Measurements from ENCODE around the gene PARD3.

DNA sequence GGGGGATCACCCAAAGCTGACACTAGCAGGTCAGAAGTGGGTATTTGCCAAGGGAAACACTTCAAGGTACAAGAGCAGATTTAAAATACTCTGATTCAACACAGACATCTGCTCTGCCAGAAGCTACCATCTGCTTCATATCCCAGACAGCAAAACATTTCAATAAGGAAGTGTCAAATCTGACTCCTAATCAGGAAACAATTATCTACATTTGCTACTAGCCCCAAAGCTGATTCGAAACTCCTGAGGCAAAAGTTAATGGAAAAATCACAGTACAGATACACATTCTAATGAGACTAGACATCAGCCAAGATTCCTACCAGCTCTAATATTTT, 48.9 kb downstream of the PARD3 start:
- TF ChIP-seq, protein P1, sequence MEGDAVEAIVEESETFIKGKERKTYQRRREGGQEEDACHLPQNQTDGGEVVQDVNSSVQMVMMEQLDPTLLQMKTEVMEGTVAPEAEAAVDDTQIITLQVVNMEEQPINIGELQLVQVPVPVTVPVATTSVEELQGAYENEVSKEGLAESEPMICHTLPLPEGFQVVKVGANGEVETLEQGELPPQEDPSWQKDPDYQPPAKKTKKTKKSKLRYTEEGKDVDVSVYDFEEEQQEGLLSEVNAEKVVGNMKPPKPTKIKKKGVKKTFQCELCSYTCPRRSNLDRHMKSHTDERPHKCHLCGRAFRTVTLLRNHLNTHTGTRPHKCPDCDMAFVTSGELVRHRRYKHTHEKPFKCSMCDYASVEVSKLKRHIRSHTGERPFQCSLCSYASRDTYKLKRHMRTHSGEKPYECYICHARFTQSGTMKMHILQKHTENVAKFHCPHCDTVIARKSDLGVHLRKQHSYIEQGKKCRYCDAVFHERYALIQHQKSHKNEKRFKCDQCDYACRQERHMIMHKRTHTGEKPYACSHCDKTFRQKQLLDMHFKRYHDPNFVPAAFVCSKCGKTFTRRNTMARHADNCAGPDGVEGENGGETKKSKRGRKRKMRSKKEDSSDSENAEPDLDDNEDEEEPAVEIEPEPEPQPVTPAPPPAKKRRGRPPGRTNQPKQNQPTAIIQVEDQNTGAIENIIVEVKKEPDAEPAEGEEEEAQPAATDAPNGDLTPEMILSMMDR (conservative IDR thresholded peaks at IDR 0.05) = no peak
- no peak for TF ChIP-seq EZH2 (IDR thresholded peaks at IDR 0.05; ENCODE audit: low read depth)
